Stimulated activated CD8-positive, alpha-beta memory T cell treated with anti-CD3 and anti-CD28 coated beads, Interleukin-7, amount 100 ng/mL, for 24 hours (primary cell): ENCODE data around the gene C14orf39.
"Not testable (repeated sequence)": the region's sequence is repeated elsewhere in the genome, so short reads cannot be mapped to it uniquely, and the experiment has no call there.

Source experiments
- DNase-seq: peaks from one replicate; pipeline ENCODE4 v3.0.0-alpha.2; 2020; ENCODE audit warnings: low read depth

C14orf39 gene

DNA sequence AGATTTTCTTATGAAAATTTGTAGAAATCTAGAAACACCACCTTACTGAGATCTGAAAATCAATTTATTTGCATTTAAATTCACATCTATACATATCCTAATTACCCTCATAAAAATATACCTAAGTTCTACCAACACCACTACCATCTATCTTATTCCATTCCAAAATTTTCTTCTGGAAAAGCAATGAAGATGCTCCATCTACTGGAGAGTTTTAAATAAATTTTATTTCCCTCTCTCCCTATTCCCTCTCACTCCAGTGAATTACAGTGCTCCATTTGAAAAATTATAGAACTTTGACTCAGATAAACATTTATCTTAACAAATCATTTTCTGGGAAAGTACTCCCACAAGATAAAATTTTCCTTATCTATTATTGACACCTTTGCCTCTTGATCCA, 2.3 kb upstream of the C14orf39 start:
- DNase-seq: no peak

DNA sequence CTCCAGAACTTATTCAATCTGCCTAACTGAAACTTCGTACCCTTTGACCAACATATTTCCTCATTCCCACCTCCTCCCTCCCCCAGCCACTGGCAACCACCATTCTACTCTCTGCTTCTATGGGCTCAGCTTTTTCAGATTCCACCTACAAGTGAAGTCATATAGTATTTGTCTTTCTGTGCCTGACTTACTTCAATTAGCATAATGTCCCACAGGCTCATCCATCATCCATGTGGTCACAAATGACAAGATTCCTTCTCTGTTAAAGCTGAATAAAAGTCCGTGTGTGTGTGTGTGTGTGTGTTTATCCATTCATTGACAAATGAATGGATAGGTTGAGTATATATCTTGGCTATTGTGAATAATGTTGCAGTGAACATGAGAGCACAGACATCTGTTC, 1.3 kb upstream of the C14orf39 start:
- DNase-seq: no peak

GRCh38 chr14:60485057-60485597, 736 bp downstream of the C14orf39 start:
- no peak for DNase-seq

DNA sequence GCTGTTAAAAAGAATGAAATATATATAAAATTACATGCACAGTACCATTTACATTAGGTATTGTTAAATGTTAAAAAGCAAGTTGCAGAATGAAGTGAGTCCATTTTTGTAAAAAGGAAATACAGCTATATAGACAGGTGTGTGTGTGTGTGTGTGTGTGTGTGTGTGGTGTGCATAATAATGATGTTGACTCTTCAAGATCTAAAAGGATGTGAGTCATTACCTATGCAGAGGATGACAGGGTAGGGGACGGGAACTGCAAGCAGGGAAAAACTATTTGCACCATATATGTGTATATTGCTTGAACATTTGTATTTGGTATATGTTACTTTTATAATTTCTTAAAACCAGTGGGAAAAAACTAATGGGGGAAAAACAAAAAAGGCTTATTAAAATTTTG, 3.1 kb downstream of the C14orf39 start:
- no peak for DNase-seq

DNA sequence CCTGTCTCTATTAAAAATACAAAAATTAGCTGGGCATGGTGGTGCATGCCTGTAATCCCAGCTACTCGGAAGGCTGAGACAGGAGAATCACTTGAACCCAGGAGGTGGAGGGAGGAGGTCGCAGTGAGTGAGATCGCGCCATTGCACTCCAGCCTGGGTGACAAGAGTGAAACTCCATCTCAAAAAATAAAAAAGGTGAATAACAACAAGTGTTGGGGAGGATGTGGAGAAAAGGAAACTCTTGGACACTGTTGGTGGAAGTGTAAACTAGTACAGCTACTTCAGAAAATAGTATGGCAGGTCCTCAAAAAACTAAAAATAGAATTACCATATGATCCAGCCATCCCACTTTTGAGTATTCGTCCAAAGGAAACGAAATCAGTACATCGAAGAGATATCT, 5.6 kb downstream of the C14orf39 start:
- DNase-seq: not testable (repeated sequence)

- DNase-seq: no peak
These were observed 30.0 kb downstream of the C14orf39 start for GRCh38 chr14:60455875-60456274.

DNA sequence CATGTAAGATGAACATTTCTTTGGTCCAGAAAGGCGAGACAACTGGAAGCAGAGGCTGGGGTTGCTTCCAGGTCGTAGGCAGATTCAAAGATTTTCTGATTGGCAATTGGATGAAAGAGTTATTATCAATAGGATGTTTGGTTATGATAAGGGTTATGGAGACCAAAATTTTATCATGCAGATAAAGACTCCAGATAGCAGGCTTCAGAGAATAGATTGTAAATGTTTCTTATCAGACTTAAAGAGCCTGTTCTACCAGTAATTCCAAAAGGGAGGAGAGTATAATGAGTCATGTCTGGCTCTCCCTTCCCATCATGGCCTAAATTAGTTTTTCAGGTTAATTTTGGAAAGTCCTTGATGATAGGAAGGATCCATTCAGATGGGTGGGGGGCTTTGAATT, 55.6 kb downstream of the C14orf39 start:
- no peak for DNase-seq

DNA sequence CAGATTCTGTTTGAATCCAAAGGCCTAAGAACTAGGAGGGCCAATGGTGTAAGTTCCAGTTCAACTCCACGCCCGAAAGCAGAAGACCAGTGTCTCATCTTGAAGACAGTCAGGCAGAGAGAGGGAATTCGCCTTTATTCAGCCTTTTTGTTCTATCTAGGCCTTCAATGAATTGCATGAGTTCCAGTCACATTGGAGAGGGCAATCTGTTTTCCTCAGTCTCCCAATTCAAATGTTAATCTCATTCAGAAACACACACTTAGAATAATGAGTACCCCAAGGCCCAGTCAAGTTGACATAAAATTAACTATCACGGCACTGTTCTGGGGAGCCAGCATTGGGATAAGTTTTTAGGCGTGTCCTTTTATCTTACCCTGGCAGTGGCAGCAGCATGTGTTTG, 65.8 kb downstream of the C14orf39 start:
- no peak for DNase-seq

- not testable (repeated sequence) for DNase-seq
These were observed 88.3 kb downstream of the C14orf39 start for GRCh38 chr14:60397550-60397949.

DNA sequence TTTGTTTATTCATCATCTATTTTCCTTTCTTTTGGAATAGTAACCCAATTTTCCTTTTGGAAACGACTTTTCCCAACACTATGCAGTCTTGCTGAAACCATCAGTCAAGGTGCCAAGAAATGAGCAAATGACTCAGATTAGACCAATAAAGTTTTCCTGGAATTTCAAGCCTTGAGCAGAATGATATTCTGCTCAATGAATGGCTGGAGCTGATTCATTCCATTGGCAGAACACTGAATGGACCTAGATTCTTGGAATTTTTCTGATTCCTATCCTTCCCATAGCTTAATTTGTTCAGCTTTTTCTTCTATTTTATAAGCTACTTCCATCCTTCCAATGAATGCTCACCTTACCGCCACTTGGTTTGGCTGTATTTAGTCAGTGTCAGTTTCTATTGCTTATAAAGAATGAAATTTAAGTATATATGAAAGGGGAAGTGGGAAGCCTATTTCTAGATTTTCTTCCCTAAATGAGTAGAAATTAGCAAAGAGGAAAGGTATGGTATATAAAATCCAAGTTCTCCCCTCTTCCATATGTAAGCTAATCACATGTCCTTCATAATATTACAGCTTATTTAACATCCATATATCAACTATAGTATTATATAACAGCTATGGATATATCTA, 89.0 kb downstream of the C14orf39 start:
- no peak for DNase-seq
